HepG2 (cell line): ENCODE data around the gene AJM1. TPM values are rescaled to one million over a fixed set of nuclear protein-coding genes. Genes with fewer than 3 reads are reported as not detected.

Experiments used
- KDM1A ChIP-seq: IDR thresholded peaks from 2 replicates; pipeline ENCODE4 v1.6.1; 2016; ENCODE audit warnings: missing compliant biosample characterization
- ZBTB8A ChIP-seq: sonication (generic); formaldehyde crosslinking; IDR thresholded peaks from 2 replicates; pipeline ENCODE4 v1.4.0; 2020; ENCODE audit warnings: mild to moderate bottlenecking, low read depth, missing genetic modification reagents, borderline replicate concordance
- ZNF543 ChIP-seq: sonication (generic); formaldehyde crosslinking; IDR thresholded peaks from 2 replicates; pipeline ENCODE4 v1.4.0; 2020; ENCODE audit warnings: mild to moderate bottlenecking, missing genetic modification reagents
- ZNF546 ChIP-seq: sonication (generic); formaldehyde crosslinking; conservative IDR thresholded peaks from 2 replicates; pipeline ENCODE4 v1.8.1; 2023; ENCODE audit warnings: mild to moderate bottlenecking, missing genetic modification reagents
- ZNF567 ChIP-seq: sonication (generic); formaldehyde crosslinking; IDR thresholded peaks from 2 replicates; pipeline ENCODE4 v1.8.1; 2023; ENCODE audit warnings: mild to moderate bottlenecking, missing genetic modification reagents, borderline replicate concordance
- ZNF572 ChIP-seq: sonication (generic); formaldehyde crosslinking; IDR thresholded peaks from 2 replicates; pipeline ENCODE4 v1.5.1; 2020; ENCODE audit warnings: mild to moderate bottlenecking, missing genetic modification reagents
- ZNF607 ChIP-seq: sonication (generic); formaldehyde crosslinking; IDR thresholded peaks from 2 replicates; pipeline ENCODE4 v1.5.1; 2020; ENCODE audit warnings: missing genetic modification reagents, mild to moderate bottlenecking, borderline replicate concordance
- ZNF615 ChIP-seq: sonication (generic); formaldehyde crosslinking; IDR thresholded peaks from 2 replicates; pipeline ENCODE4 v1.5.0; 2020; ENCODE audit warnings: mild to moderate bottlenecking, missing genetic modification reagents, borderline replicate concordance
- ZNF7 ChIP-seq: IDR thresholded peaks from 2 replicates; pipeline ENCODE4 v1.6.1; 2016; ENCODE audit warnings: missing biosample characterization, missing genetic modification reagents
- ZNF747 ChIP-seq: sonication (generic); formaldehyde crosslinking; IDR thresholded peaks from 2 replicates; pipeline ENCODE4 v1.8.1; 2023; ENCODE audit warnings: missing genetic modification reagents, mild to moderate bottlenecking, borderline replicate concordance
- polyA plus RNA-seq, 8 experiments: library from polyadenylated mRNA; depleted of rRNA in 3 of 8; stranded (reverse) in 7 of 8; unstranded in 1 of 8; fragments of >200 nt; fragmentation: Illumina TruSeq in 4 of 8; extraction: Trizol in 4 of 8; gene quantifications; 2 replicates each; pipeline versions ENCODE4 v1.2.1 to v1.2.3, GENCODE V29; 2011 to 2016; ENCODE audit warnings: low read depth in 4 of 8, missing spikeins in 1 of 8, mixed read lengths in 1 of 8; ENCODE audit not compliant: insufficient read depth in 1 of 8
- total RNA-seq, 5 experiments: library from RNA; depleted of rRNA; stranded (reverse); fragments of >200 nt; fragmentation: Illumina TruSeq; extraction: Trizol; gene quantifications; 2 replicates each; pipeline ENCODE4 v1.2.3, GENCODE V29; 2016; ENCODE audit warnings: low read depth in 1 of 5
- TF ChIP-seq, protein P1 (sequence below), 2 experiments: IDR thresholded peaks; 2 replicates each; pipeline ENCODE4 v1.6.1; 2011 to 2012; ENCODE audit warnings: low read length in 2 of 2, borderline replicate concordance in 1 of 2, low read depth in 1 of 2, mild to moderate bottlenecking in 1 of 2, moderate library complexity in 1 of 2
- TF ChIP-seq, protein P2 (sequence below): sonication (generic); formaldehyde crosslinking; IDR thresholded peaks from 2 replicates; pipeline ENCODE4 v1.5.1; 2020; ENCODE audit warnings: mild to moderate bottlenecking, moderate library complexity, missing genetic modification reagents
- TF ChIP-seq, protein P3 (sequence below): sonication (generic); formaldehyde crosslinking; IDR thresholded peaks from 2 replicates; pipeline ENCODE4 v1.5.0; 2020; ENCODE audit warnings: missing genetic modification reagents

AJM1 gene
- total and polyA plus RNA-seq, 2 of the 13 experiments (the other 11 are each of a cell fraction or from before 2014, with no cell fraction given) = 1.1 to 1.2 TPM

DNA sequence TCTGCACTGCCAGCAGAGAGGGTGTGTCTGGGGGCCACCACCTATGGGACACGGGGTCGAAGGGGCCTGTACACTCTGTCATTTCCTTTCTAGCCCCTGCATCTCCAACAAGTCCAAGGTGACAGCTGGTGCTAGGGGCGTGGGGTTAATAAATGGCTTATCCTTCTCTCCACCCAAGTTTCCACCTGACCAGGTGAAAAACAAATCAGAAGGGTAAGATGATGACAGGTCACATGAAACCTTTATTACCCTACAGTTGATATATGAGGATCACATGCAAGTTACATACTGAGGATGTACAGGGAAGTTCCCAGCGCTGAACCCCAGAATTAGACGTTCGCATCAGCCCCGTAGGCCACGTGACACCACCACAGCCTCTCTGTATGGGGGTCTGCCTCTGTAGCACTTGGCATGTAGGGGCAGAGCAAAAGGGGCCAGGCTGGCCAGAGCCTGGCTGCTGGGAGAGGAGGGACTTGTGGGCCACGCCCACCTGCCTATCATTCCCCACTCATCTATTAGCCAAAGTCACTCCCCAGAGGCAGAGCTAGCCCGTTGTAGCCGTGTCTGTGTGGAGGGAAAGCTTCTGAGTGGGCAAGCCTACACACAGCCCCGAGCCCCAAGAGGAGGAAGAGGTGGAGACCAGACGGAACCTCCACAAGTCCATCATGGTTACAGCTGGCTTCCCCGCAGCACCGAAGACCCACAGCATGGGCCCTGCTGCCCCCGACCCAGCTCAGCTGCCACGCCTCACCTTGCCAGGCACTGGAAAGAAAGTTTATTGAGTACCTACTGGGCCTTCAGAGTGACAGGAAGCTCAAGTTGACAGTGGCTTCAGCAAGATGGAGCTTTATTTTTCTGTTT is 49.0 kb upstream of the AJM1 start (continued):
- TF ChIP-seq, protein P1, sequence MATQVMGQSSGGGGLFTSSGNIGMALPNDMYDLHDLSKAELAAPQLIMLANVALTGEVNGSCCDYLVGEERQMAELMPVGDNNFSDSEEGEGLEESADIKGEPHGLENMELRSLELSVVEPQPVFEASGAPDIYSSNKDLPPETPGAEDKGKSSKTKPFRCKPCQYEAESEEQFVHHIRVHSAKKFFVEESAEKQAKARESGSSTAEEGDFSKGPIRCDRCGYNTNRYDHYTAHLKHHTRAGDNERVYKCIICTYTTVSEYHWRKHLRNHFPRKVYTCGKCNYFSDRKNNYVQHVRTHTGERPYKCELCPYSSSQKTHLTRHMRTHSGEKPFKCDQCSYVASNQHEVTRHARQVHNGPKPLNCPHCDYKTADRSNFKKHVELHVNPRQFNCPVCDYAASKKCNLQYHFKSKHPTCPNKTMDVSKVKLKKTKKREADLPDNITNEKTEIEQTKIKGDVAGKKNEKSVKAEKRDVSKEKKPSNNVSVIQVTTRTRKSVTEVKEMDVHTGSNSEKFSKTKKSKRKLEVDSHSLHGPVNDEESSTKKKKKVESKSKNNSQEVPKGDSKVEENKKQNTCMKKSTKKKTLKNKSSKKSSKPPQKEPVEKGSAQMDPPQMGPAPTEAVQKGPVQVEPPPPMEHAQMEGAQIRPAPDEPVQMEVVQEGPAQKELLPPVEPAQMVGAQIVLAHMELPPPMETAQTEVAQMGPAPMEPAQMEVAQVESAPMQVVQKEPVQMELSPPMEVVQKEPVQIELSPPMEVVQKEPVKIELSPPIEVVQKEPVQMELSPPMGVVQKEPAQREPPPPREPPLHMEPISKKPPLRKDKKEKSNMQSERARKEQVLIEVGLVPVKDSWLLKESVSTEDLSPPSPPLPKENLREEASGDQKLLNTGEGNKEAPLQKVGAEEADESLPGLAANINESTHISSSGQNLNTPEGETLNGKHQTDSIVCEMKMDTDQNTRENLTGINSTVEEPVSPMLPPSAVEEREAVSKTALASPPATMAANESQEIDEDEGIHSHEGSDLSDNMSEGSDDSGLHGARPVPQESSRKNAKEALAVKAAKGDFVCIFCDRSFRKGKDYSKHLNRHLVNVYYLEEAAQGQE (IDR thresholded peaks at IDR 0.05; ENCODE audit: borderline replicate concordance in 1 of 2, low read depth in 1 of 2, low read length in 2 of 2) = no peak
- TF ChIP-seq ZNF747 (CRISPR knock-in tag) (peak; percentile 25; the same call in 1 of the 2 replicates), ZNF567 (CRISPR knock-in tag) (peak; percentile 27; the same call in 1 of the 2 replicates), ZNF572 (CRISPR knock-in tag) (no peak), ZNF7 (CRISPR knock-in tag) (no peak), ZNF607 (peak; percentile 12; the same call in 1 of the 2 replicates), ZNF543 (CRISPR knock-in tag) (no peak), ZNF615 (CRISPR knock-in tag) (no peak), ZNF546 (no peak), KDM1A (CRISPR knock-in tag) (no peak), ZBTB8A (CRISPR knock-in tag) (no peak)
- TF ChIP-seq, protein P2, sequence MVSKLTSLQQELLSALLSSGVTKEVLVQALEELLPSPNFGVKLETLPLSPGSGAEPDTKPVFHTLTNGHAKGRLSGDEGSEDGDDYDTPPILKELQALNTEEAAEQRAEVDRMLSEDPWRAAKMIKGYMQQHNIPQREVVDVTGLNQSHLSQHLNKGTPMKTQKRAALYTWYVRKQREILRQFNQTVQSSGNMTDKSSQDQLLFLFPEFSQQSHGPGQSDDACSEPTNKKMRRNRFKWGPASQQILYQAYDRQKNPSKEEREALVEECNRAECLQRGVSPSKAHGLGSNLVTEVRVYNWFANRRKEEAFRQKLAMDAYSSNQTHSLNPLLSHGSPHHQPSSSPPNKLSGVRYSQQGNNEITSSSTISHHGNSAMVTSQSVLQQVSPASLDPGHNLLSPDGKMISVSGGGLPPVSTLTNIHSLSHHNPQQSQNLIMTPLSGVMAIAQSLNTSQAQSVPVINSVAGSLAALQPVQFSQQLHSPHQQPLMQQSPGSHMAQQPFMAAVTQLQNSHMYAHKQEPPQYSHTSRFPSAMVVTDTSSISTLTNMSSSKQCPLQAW (CRISPR knock-in tag) = peak; percentile 54; the same call in 1 of the 2 replicates
- TF ChIP-seq, protein P3, sequence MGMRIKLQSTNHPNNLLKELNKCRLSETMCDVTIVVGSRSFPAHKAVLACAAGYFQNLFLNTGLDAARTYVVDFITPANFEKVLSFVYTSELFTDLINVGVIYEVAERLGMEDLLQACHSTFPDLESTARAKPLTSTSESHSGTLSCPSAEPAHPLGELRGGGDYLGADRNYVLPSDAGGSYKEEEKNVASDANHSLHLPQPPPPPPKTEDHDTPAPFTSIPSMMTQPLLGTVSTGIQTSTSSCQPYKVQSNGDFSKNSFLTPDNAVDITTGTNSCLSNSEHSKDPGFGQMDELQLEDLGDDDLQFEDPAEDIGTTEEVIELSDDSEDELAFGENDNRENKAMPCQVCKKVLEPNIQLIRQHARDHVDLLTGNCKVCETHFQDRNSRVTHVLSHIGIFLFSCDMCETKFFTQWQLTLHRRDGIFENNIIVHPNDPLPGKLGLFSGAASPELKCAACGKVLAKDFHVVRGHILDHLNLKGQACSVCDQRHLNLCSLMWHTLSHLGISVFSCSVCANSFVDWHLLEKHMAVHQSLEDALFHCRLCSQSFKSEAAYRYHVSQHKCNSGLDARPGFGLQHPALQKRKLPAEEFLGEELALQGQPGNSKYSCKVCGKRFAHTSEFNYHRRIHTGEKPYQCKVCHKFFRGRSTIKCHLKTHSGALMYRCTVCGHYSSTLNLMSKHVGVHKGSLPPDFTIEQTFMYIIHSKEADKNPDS (CRISPR knock-in tag) = 0 out of 2 replicates have a peak, but pooled peaks have one; percentile 12
